GM18517 (cell line): ENCODE measurements around the gene CPVL.

Experiments
- ATAC-seq: cut with Tn5 transposase; IDR thresholded peaks from one replicate; pipeline ENCODE4 v1.9.1; 2021; ENCODE audit warnings: mild to moderate bottlenecking, moderate library complexity; ENCODE audit not compliant: unreplicated experiment

Gene CPVL

DNA sequence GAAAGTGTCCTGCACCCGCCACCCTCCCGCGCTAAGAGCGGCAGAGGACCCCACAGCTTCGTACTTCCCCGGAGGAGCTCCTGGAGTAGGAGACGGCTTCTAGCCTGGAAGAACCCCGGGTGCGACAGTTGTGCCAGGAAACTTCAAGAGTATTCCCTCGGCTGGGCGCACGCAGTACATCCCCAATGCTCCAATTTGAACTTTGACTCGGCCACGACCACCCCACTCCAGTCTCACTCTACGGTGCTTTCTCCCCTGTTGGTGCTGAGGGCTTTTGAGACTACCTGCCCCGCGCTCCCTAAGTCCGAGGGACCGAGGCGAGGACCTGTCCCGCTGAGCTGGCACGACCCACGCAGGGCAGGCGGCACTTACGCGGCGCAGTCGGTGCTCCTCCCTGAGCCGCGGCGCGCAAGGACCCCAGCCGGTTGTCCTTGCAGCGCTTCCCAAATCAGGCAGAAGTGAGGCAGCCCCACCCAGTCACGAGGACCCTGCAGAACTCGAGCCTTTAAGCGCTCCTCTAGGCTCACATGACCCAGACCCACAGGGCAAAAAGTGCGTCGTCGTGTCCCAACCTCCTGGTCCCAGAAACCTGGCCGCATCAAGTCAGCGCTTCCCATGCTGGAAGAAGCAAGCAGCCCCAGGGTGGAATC is at the start of gene CPVL:
Gene CPVL (minus strand): TSS at position 481 of the 650 bp plus-strand sequence. CDS start 25,476 bp downstream, outside the sequence.
- no peak for ATAC-seq

DNA sequence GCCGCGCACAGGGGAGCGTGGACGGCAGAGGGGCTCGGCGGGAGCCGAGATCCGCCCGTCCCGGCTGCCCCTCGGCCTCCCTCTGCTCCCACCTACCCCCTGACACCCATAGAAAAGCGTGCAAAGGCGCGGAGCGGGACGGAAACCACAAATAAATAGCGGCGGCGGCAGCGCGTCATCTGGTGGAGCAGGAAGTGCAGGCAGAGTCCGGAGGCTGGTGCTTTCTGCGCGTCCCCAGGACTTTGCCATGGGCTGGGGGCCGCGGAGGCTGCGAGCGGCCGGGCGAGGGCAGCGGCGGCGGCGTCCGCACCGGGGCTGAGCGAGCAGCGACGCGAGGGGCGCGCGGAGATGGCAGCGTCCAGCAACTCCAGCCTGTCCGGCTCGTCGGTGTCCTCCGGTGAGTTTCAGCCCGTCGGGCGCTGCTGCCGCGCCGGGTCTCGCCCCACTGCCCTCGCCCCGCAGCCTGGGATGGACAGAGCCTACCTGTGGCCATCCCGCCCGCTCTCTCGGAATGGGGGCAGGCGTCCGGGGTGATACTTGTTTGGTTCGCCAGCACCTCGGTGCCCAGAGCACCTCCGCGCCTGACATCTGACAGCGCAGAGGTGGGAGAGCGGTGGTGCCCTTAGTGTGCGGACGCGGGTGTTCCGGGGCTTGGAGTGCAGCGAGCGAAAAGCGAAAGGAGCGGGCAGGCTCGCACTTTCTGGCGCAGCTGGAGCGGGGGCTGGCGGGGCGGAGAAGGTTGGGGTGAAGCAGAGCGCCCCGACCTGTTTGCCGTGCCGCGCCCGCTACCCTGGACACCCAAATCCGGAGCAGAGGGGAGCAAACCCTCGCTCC is 48.5 kb upstream of the CPVL start, which contains the start of gene CHN2:
Gene CHN2 (plus strand): TSS at position 182 of the 834 bp plus-strand sequence.
- ATAC-seq: no peak

DNA sequence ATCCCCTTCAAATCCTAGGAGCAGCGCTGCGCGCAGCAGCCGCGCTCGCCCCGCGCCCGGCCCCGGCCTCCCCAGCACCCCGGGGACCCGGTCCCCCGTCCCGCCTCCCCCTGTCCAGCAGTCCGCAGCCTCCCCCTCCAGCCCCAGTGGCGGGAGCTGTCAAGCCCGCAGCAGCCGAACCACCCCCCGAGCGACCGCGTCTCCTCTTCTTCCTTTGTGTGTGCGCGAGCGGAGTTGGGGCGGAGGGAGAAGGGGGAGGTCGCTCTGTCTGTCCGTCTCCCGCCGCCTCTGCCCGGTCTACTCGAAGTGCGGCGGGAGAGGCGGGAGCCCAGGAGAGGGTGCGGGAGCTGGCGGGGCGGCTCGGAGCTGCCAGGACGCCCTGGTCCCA is 47.9 kb upstream of the CPVL start:
- no peak for ATAC-seq

DNA sequence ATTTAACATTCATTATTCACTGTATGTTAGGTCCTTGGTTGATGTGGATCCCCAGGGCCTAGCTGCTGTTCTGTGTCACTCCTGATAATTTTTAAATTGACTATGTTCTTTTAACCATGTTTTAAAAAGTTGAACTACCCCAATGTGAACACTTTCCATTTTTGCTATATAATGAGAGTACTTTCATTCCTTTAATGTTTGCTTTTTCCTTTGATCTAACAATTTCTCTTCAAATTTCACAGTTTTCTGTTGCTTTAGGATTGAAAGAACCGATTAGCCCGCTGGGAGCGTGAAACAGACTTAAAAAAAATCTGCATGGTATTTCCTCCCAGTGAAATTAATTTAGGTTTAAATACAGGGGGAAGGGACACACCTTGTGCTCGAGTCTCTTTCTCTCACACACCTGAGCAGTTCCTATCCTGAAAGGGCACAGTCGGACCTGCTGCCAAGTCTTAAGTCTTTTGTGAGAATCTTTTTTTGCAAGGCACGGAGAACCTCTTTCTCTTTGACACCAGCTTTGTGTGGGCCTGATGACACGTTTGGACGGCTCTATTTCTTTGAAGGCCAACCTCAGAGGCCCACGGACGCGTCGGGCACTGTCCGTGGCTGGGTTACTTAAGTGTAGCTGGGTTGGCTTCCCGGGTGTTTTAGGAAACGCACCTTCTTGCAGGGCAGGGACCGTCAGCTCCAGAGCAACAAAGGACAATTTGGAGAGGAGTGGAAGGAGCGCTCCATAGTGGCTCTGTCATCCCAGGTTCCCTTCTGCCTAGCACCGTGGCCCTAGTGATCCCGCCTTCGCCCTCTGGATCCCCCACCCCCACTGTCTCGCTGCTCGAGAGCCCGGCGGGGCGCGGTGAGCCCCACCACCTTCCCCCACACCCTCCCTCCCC is 47.2 kb upstream of the CPVL start:
- ATAC-seq: no peak

DNA sequence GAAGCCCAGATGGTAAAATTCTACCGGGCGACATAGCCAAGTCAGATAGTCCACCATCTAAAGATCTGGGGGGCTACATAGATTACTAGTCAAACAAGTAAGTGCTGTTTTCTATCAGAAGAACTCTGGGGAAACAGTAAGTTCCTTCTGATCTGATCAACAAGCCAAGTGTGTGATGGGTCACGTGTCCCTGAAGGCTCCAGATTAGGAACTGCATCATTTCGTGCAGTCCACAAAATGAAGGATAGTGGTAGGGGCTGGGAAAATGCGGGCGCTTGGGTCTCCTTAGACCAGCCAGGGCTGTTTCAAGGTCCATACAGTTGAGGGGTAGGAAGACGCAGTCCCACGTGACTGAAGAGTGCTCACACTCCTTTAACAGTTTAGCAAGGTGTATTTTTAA is 46.5 kb upstream of the CPVL start:
- no peak for ATAC-seq

DNA sequence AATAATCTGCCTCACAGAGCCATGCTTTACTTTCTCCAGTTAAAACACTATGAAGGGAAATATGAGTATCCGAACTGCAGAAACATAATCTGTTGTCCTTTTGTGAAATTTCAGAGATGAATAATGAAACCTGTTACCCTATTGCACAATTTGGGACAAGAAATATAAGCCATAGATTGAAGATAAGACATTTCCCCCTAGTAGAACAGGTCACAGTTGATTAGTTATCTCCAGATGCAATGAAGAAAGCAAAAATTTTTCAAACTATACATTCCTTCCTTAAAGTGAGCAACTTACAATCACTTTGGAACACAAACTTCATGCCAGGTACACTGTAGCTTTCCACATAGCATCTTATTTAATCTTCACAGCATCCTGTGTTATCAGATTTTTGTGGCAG is 46.0 kb upstream of the CPVL start:
- no peak for ATAC-seq

DNA sequence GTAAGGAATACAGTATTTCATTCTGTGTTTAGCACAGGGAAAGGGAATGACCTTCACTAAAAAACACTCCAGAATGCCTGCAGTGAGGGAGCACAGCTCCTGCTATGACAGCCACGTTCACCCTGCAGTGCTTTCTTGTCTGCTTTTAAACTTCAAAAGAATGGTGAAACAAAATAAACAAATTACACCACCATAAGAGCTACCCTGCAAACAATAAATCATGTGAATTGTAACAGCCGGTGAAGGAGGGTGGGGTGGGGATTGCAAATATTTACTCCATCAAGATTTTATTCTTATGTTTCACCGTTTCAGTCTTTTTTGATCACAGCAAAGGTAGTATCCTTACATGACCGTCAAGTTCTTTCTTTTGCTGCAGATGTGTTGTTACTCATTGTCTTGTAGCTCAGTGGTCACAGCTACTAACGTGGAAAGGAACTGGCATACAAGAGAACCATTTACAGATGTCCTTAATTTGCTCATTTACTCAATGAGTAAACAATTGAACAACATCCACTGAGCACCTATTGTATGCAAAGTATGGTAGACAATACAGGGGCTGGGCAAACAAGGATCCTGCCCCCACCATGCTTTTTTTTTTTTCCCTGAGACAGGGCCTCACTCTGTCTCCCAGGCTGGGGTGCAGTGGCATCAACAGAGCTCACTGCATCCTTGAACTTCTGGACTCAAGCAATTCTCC is 44.2 kb upstream of the CPVL start:
- no peak for ATAC-seq

DNA sequence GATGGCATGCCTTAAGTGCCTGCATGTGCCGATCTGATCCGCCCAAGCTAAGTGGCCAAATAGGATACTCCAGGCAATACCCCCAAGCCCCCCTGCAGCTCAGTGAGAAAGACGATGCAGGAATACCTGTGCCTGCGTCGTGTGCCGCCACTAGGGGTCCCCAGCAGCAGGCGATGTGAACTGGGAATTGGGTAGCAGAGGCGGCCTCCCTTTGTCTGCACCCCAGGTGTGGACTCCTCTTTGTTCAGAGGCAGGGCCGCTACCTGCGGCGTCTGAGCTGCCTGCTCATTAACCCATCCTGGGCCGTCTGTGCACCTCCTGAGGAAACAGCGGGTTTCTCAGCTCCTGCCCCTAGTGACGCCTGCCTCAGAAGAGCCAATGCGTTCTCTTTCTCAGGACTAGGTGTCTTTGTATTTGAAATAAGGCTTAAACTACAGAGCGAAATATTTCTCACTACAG is 43.4 kb upstream of the CPVL start:
- no peak for ATAC-seq

DNA sequence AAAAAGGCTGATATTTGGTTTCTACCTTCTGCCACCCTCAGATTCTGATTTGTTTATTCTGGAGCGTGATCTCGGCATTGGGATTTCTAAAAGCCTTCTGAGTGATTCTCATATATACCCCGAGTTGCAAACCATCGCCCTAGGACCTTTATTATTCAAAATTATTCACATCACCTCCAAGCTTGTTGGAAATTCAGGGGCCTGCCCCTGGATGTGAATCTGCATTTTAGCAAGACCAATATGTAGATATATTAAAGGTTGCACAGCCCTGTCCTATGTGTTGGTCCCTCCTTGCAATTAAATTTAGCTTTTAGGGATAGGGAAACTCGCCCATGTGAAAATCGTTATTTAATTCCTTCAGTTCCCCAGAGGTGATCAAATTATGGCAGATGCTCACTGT is 39.3 kb upstream of the CPVL start:
- no peak for ATAC-seq

DNA sequence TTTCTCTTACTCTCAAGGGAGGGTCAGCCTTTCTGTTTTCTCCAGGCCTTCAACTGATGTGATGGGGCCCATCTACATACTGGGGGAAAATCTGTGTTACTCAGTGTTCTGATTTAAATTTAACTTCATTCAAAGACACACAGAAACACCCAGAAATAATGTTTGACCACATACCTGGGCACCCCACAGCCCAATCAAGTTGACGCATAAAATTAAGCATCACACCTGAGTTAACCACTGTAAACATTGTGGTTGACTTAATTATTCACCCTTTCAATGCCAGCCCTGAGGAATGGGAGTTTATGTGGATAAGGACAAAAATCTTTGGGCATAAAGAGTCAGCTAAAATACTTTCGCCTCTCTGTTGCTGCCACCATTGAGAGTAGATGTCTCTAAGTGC is 38.3 kb upstream of the CPVL start:
- ATAC-seq: no peak

DNA sequence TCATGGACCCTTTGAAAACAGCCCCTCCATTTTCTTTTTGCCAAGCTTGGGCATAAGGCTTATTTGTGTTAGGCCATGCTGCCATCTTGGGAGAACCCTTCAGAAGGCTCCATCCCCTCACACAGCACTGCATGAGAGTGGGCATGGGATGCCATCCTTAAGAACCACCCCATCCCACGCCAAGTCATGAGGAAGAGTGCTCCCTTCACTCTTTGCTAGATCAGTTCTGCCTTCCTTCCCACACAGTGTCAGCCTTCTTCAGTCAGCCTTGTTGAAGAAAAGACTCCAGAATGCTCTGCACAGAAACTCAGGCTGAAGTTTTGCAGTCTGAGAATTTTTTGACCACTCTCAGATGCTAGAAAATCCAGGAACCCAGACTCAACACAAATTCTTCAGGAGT is 32.8 kb upstream of the CPVL start:
- no peak for ATAC-seq

DNA sequence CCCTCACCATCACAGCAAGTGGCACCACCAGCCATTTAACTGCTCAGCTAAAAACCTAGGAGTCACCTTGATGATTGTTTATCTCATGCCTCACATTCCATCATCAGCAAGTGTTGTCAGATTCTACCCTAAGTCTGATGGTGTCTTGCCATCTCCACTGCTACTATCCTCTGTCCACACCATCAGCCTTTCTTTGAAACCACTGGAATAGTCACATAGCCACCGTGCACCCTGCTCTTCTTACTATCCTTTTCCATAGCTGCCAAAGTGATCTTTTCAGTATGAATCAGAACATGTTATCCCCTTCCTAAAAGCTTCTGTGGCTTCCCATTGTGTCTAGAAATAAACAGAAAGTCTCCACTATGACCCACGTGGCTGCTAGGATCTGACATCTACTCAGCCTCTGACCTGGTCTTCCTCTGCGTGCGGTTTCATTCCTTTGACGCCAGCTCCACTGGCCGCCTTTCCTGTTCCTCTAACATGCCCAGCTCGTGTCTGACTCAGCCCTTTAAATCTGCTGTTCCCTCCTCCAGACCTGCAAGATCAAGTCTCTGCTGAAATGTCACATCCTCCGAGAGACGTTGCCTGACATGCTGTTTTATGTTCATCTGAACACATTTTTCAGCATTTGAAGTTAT is 31.7 kb upstream of the CPVL start:
- no peak for ATAC-seq

DNA sequence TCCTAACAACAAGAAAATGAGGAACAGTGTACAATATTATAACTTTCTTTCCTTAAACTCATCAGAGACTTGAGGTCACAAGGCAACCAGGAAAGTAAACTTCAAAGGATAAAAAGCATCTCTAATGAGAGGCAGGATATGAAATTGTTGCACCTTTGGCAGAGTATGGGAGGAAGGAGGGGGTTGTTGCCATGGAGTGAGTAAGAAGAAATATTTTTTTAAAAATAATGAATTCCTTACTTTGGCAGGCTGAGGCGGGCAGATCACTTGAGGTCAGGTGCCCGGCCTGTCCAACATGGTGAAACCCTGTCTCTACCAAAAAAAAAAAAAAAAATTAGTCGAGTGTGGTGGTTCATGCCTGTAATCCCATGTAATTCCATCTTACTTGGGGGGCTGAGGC is 27.1 kb upstream of the CPVL start:
- ATAC-seq: no peak

DNA sequence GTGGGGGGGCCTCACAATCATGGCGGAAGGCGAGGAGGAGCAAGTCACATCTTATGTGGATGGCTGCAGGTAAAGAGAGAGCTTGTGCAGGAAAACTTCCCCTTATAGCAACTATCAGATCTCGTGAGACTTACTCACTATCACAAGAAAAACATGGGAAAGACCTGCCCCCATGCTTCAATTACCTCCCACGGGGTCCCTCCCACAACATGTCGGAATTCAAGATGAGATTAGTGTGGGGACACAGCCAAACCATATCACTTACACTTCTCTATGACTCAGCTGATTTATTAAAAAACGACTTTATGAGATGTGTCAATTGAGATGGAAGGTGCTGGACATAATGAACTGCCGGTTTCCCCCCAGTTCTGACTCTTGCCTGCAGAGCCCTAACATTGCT is 24.4 kb upstream of the CPVL start:
- ATAC-seq: no peak

DNA sequence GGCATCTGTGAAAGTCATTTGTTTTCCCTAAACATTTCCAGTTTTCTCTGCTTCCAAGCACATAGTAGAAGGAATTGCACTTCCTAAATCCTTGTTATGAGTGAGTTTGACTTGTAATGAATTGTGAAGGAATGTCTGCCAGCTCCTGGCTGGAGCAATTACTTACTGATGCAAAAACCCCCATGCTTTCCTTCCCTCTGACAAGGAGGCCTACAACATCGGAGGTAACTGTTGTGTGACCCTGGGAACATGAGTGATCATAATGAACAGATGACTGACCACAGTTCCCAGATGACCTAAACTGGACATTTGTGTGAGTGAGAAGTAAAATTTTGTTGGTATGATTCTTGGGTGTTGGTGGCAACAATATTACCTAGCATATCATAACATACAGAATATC is 21.4 kb upstream of the CPVL start:
- ATAC-seq: no peak

DNA sequence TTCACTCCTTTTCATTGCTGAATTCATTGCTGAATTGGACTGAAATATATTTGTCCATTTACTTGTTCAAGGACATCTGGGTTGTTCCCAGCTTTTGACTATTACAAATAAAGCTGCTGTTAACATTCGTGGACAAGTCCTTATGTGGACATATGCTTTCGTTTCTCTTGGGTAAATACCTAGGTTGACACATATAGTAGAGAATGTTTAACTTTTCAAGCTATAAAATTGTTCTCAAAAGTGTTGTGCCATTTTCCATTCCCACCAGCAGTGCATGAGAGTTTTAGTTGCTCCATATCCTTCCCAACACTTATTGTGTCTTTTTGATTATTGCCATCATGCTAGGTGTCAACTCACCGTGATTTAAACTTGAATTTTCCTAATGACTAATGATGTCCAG is 17.5 kb upstream of the CPVL start:
- ATAC-seq: no peak

DNA sequence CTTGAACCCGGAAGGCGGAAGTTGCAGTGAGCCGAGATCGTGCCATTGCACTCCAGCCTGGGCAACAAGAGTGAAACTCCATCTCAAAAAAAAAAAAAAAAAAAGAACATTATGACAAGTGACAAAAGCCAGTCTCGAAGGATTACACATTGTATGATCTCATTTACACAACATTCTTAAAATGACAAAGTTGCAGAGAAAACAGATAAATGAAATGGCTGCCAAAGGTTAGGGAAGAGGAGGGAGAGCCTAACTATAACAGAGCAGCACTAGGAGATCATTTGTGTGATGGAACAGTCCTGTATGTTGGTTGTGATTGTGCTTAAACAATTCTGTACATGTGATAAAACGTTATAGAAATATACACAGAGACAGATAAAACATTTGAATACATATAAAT is 16.2 kb upstream of the CPVL start:
- no peak for ATAC-seq

DNA sequence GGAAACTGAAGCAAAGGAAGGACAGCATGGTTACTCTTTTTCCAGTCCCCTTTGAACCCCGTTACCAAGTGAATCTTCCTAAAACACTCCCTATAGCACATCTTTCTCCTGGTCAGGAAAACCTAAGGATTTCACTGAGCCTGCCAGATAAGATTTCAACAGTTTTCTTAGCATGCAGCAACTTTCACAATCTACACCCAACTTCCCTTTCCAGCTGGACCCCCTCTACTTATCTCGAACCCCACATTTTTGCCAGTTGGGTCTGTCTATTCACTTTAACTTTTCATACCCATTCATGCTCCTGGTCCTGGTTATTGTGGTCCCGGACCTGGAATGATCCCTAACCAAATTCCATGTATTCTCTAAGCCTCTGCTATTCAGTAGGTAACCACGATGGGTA is 14.9 kb upstream of the CPVL start:
- ATAC-seq: no peak

DNA sequence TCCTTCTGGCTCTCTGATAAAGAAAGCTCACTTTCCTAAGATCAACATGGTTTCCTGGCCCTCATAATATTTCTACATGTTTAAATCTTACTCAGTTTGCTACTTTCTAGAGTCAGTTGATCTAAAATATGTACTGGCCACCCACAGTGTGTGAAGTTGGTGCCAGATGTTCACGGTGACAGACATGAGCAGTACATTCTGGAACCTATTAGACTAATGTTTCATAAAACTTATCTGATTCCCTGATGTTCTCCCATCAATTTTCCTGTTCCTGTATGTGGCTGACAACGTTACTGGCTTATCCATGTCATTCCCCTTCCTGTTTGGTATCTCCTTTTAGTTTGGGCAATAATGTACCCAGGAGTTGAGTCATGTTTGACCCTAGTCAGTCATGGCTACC is 13.7 kb upstream of the CPVL start:
- ATAC-seq: no peak

DNA sequence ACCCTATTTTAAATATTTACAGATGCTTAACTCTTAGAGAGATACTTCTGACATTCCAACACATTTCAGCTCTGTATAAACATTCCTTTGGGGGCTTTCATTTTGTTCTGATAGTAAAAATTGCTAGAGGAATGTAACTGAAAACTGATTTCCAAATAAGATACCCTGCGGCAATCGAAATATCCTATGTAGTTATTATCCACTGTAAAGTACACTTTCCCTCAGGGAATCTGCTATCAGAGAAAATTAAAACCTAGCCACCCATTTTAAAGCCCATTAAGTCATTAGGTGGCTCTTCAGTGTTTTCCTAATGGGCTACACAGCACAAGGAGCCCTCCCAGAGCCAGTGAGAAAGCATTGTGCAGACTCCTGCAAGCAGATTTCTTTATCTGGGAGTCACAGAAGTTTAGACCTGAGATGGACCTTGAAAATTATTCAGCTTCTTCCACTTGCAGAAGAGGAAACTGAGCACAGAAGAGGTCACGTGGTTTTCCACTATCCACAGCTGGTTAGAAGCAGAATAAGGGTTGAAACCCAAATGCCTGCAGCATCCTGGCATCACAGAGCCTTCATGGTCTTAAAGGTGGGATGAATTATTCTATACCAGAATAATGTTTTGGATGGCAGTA is 12.6 kb upstream of the CPVL start:
- ATAC-seq: no peak
